GM12878 (cell line): ENCODE results near the gene ZNF22. TPM values are rescaled to one million over a fixed set of nuclear protein-coding genes. Genes with fewer than 3 reads are reported as not detected.

Experiments
- ATAC-seq: fragments of 200-7000 bp; cut with Tn5 transposase; 3 replicates; pipeline ENCODE4 v1.9.1; 2020; ENCODE audit warnings: mild to moderate bottlenecking, moderate library complexity
- BruUV-seq: library from RNA; stranded (reverse); fragments of 400-500 nt; replicated peaks from 2 replicates; lab custom pipeline; 2021; lab: Mats Ljungman, UMichigan
- CTCF ChIA-PET: fragments of 300-600 bp; sonication (Branson Sonifier 250); formaldehyde crosslinking; extraction: SDS; loops from one replicate; lab custom pipeline; 2021; ENCODE audit warnings: inconsistent platforms; lab: Yijun Ruan, JAX
- POLR2A ChIA-PET: fragments of 350-600 bp; formaldehyde crosslinking; extraction: SDS; loops from one replicate; lab custom pipeline; 2021; ENCODE audit warnings: inconsistent platforms; lab: Charles Lee
- RAD21 ChIA-PET: fragments of 300-600 bp; sonication (Branson Sonifier 250); formaldehyde crosslinking; loops from one replicate; lab custom pipeline; 2023; ENCODE audit warnings: antibody characterized with exemption; ENCODE audit not compliant: unreplicated experiment; lab: Charles Lee
- SMC1A ChIA-PET: fragments of 300-600 bp; sonication (Branson Sonifier 250); formaldehyde crosslinking; loops from one replicate; lab custom pipeline; 2023; ENCODE audit not compliant: unreplicated experiment, uncharacterized antibody; lab: Charles Lee
- DNase-seq: peaks from one replicate; pipeline ENCODE4 v3.0.0-alpha.2; 2011; ENCODE audit warnings: low read depth, low spot score
- FAIRE-seq: peaks from 3 replicates; lab custom pipeline; 2011; peaks lifted over from hg19 to GRCh38; lab: Jason Lieb, UNC
- H2AFZ ChIP-seq: 2 replicates; pipeline ENCODE4 v1.6.0; 2011; ENCODE audit warnings: low read depth, low read length, control low read depth; ENCODE audit not compliant: control insufficient read depth
- H3K27ac ChIP-seq: 2 replicates; pipeline ENCODE4 v1.5.1; 2011; ENCODE audit warnings: control low read depth; ENCODE audit not compliant: control insufficient read depth, insufficient read depth
- H3K27me3 ChIP-seq, 2 experiments: replicated peaks in 1 of 2; 2 replicates each; pipeline versions ENCODE4 v1.6.0 to v1.6.1; 2011; ENCODE audit warnings: low read length in 1 of 2; ENCODE audit not compliant: control insufficient read depth in 2 of 2, insufficient read depth in 2 of 2
- H3K36me3 ChIP-seq, 2 experiments: 2 replicates each; pipeline ENCODE4 v1.5.1; 2011; ENCODE audit warnings: low read length in 1 of 2; ENCODE audit not compliant: control insufficient read depth in 2 of 2, insufficient read depth in 2 of 2
- H3K4me1 ChIP-seq: 2 replicates; pipeline ENCODE4 v1.6.1; 2011; ENCODE audit warnings: mild to moderate bottlenecking, low read length, moderate library complexity, mixed read lengths; ENCODE audit not compliant: control insufficient read depth, insufficient read depth
- H3K4me2 ChIP-seq: 2 replicates; pipeline ENCODE4 v1.6.0; 2011; ENCODE audit warnings: control low read depth; ENCODE audit not compliant: control insufficient read depth, insufficient read depth
- H3K4me3 ChIP-seq: fragments of 200-600 bp; sonication (generic); 2 replicates; pipeline ENCODE4 v1.5.1; 2016
- H3K79me2 ChIP-seq: 2 replicates; pipeline ENCODE4 v1.6.0; 2011; ENCODE audit warnings: low read length; ENCODE audit not compliant: control insufficient read depth, insufficient read depth
- H3K9ac ChIP-seq: 2 replicates; pipeline ENCODE4 v1.8.0; 2011; ENCODE audit warnings: low read length, control low read depth, mixed read lengths; ENCODE audit not compliant: control insufficient read depth, insufficient read depth
- H3K9me3 ChIP-seq: replicated peaks from 3 replicates; pipeline ENCODE4 v1.5.1; 2011; ENCODE audit warnings: mild to moderate bottlenecking, low read length; ENCODE audit not compliant: control insufficient read depth, insufficient read depth
- H4K20me1 ChIP-seq: 2 replicates; pipeline ENCODE4 v1.6.0; 2011; ENCODE audit not compliant: control insufficient read depth, insufficient read depth
- GATAD2B ChIP-seq: fragments of 450-650 bp; conservative IDR thresholded peaks from 2 replicates; pipeline ENCODE4 v1.6.1; 2017; ENCODE audit warnings: low read depth, mild to moderate bottlenecking, moderate library complexity
- SKIL ChIP-seq: fragments of 450-650 bp; IDR thresholded peaks from 2 replicates; pipeline ENCODE4 v1.6.1; 2017; ENCODE audit warnings: mild to moderate bottlenecking, low read depth, inconsistent platforms; ENCODE audit not compliant: poor library complexity, severe bottlenecking
- SUZ12 ChIP-seq: fragments of 200-600 bp; sonication (generic); IDR thresholded peaks from one replicate; pipeline ENCODE4 v1.6.1; 2018; ENCODE audit warnings: antibody characterized with exemption, mild to moderate bottlenecking; ENCODE audit not compliant: unreplicated experiment
- ZNF207 ChIP-seq: fragments of 450-650 bp; IDR thresholded peaks from 2 replicates; pipeline ENCODE4 v1.6.1; 2014; ENCODE audit warnings: antibody characterized with exemption, mild to moderate bottlenecking, borderline replicate concordance
- ZNF687 ChIP-seq: fragments of 450-650 bp; IDR thresholded peaks from 2 replicates; pipeline ENCODE4 v1.6.1; 2017; ENCODE audit warnings: mild to moderate bottlenecking, moderate library complexity
- WGBS: methylation state at CpG from one replicate; pipeline ENCODE4 v1.1.6; 2016; ENCODE audit warnings: low lambda C conversion rate; ENCODE audit not compliant: insufficient replicate concordance, insufficient coverage; ENCODE audit errors: missing lambda C conversion rate; 5-methylcytosine and 5-hydroxymethylcytosine counted together
- in situ Hi-C: fragments of 300-500 bp; cut with MboI; formaldehyde crosslinking; loops from 9 replicates; pipeline ENCODE4 v1.14.3; 2018; ENCODE audit warnings: mixed read lengths
- intact Hi-C: fragments of 100-400 bp; cut with micrococcal nuclease; formaldehyde crosslinking; loops from one replicate; pipeline ENCODE4 v1.14.2; 2022; ENCODE audit not compliant: unreplicated experiment
- polyA plus RNA-seq, 11 experiments: library from polyadenylated mRNA; depleted of rRNA in 4 of 11; unstranded in 6 of 11; stranded (reverse) in 5 of 11; fragments of >200 nt; fragmentation: Nextera tagmentation in 4 of 11; fragmentation: Illumina TruSeq in 1 of 11; extraction: Ambion mirVana in 4 of 11; extraction: Trizol in 1 of 11; gene quantifications; 1 replicate in 1 of 11; 2 replicates in 10 of 11; pipeline versions ENCODE4 v1.2.1 to v1.2.3, GENCODE V29; 2011 to 2016; ENCODE audit warnings: inconsistent platforms in 2 of 11, missing spikeins in 2 of 11, low read depth in 1 of 11
- total RNA-seq, 4 experiments: library from RNA; depleted of rRNA in 3 of 4; stranded (reverse); fragments of >200 nt in 3 of 4; fragmentation: Illumina TruSeq in 1 of 4; extraction: Trizol in 1 of 4; gene quantifications; 2 replicates each; pipeline versions ENCODE4 v1.2.1 to v1.2.3, GENCODE V29; 2013 to 2021
- TF ChIP-seq, protein P1 (sequence below): fragments of 450-650 bp; IDR thresholded peaks from 2 replicates; pipeline ENCODE4 v1.6.1; 2018; ENCODE audit warnings: borderline replicate concordance, mild to moderate bottlenecking; ENCODE audit not compliant: partially characterized antibody

Gene ZNF22
- total and polyA plus RNA-seq, 10 of the 15 experiments (the other 5 are each of a cell fraction or from before 2014, with no cell fraction given), result 31.1 to 74.4 (median 43.8) TPM

- no peak for DNase-seq
- no peaks in the 10 kb centered on the region for H3K27me3 ChIP-seq
- 85% methylated on average over 7 of the region's 7 CpGs for WGBS
- H2AFZ ChIP-seq, result no peak overlapping the region
- no peak overlapping the region for H3K27ac ChIP-seq
- no peaks in the 10 kb centered on the region for H3K9me3 ChIP-seq
- no peak for ATAC-seq
- no peak overlapping the region for H3K4me3 ChIP-seq
- no peak overlapping the region for H3K9ac ChIP-seq
- H3K79me2 ChIP-seq, result no peaks in the 10 kb centered on the region; the same call in 1 of the 2 replicates
- peaks cover 41% of the 10 kb centered on the region for H3K4me1 ChIP-seq
- POLR2A ChIA-PET, result interaction anchor here (1.4 to 8.5 kb wide), 4 partner anchors 10 to 22 kb away, joined by 3 to 174 read pairs (median 6); partner anchors contain the start of gene RASSF4
- no peaks in the 10 kb centered on the region for H3K36me3 ChIP-seq
- no peak overlapping the region for H3K4me2 ChIP-seq
- CTCF ChIA-PET, result interaction anchor here (2.4 to 6.8 kb wide), 3 partner anchors 14 to 22 kb away, joined by 14 to 80 read pairs (median 40); no protein-coding TSS in a partner anchor
- in situ Hi-C loops, result loop anchor here (25.0 kb wide), 1 partner anchor 1789 kb away; no protein-coding TSS in a partner anchor
- BruUV-seq, result no TSS peak
- no peak for TF ChIP-seq SKIL
- TF ChIP-seq, protein P1, sequence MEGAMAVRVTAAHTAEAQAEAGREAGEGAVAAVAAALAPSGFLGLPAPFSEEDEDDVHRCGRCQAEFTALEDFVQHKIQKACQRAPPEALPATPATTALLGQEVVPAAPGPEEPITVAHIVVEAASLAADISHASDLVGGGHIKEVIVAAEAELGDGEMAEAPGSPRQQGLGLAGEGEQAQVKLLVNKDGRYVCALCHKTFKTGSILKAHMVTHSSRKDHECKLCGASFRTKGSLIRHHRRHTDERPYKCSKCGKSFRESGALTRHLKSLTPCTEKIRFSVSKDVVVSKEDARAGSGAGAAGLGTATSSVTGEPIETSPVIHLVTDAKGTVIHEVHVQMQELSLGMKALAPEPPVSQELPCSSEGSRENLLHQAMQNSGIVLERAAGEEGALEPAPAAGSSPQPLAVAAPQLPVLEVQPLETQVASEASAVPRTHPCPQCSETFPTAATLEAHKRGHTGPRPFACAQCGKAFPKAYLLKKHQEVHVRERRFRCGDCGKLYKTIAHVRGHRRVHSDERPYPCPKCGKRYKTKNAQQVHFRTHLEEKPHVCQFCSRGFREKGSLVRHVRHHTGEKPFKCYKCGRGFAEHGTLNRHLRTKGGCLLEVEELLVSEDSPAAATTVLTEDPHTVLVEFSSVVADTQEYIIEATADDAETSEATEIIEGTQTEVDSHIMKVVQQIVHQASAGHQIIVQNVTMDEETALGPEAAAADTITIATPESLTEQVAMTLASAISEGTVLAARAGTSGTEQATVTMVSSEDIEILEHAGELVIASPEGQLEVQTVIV, result no peak
- TF ChIP-seq ZNF687, result no peak
- no peak for TF ChIP-seq SUZ12
- TF ChIP-seq ZNF207, result no peak
- no peak for TF ChIP-seq GATAD2B
- TF ChIP-seq, all 136 proteins: peak for 0
- SMC1A ChIA-PET, result interaction anchor here (1.4 to 3.4 kb wide), 3 partner anchors 11 to 29 kb away, joined by 3 to 22 read pairs (median 10); no protein-coding TSS in a partner anchor
- RAD21 ChIA-PET, result interaction anchor here (1.5 to 7.5 kb wide), 2 partner anchors 22 to 29 kb away, joined by 4 to 36 read pairs; no protein-coding TSS in a partner anchor
- intact Hi-C loops, result no loop called here
- no peaks in the 10 kb centered on the region for H4K20me1 ChIP-seq
- no peak for FAIRE-seq
These were observed 49.0 kb upstream of the ZNF22 start for GRCh38 chr10:44951576-44952226.
